ES-I3 (cell line): ENCODE data around the gene TEX12.

ENCODE experiments used
- H3K36me3 ChIP-seq: 2 replicates; pipeline ENCODE4 v1.6.1; 2013; ENCODE audit warnings: mild to moderate bottlenecking, low read length, control low read depth, moderate library complexity; ENCODE audit not compliant: insufficient read depth
- H3K4me1 ChIP-seq: 2 replicates; pipeline ENCODE4 v1.6.1; 2013; ENCODE audit warnings: mild to moderate bottlenecking, control low read depth, low read length; ENCODE audit not compliant: insufficient read depth
- H3K9ac ChIP-seq: 2 replicates; pipeline ENCODE4 v1.6.1; 2013; ENCODE audit warnings: low read depth, mild to moderate bottlenecking, low read length, moderate library complexity
- H3K9me3 ChIP-seq: 2 replicates; pipeline ENCODE4 v1.6.1; 2013; ENCODE audit warnings: mild to moderate bottlenecking, low read length, moderate library complexity; ENCODE audit not compliant: control insufficient read depth, insufficient read depth

TEX12 gene

GRCh38 chr11:112212290-112212689, 45.1 kb downstream of the TEX12 start:
- Histone ChIP-seq H3K4me1 (no peaks in the 10 kb centered on the region), H3K9ac (no peak overlapping the region), H3K36me3 (no peaks in the 10 kb centered on the region), H3K9me3 (no peaks in the 10 kb centered on the region)

- no peaks in the 10 kb centered on the region for H3K36me3 ChIP-seq
- H3K9me3 ChIP-seq, result no peaks in the 10 kb centered on the region
- no peaks in the 10 kb centered on the region for H3K4me1 ChIP-seq
- no peak overlapping the region for H3K9ac ChIP-seq
Measured at GRCh38 chr11:112212710-112213109, 45.5 kb downstream of the TEX12 start.

DNA sequence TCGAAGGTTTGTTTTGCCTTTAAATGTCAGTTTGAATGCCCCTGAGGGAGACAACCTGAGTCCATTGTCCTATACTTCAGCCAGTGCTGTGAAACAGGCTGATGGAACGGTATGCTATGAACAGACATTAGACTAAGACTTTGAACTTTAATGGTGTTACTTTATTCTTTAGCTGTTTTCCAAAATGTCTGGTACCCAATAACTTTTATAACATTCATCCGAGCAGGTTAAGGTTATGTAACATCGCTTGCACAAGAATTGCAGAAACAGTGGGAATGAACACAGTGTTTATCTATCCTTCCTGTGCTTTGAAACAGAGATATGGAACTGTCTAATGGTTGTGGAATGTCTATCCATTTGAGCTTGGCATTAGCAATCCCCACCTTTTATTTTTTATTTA, 46.6 kb downstream of the TEX12 start:
- H3K36me3 ChIP-seq, result no peaks in the 10 kb centered on the region
- H3K9me3 ChIP-seq, result no peaks in the 10 kb centered on the region
- no peak overlapping the region for H3K9ac ChIP-seq
- no peaks in the 10 kb centered on the region for H3K4me1 ChIP-seq

- H3K4me1 ChIP-seq, result no peaks in the 10 kb centered on the region
- no peaks in the 10 kb centered on the region for H3K9me3 ChIP-seq
- H3K9ac ChIP-seq, result no peak overlapping the region
Measured at GRCh38 chr11:112215621-112216020, 48.4 kb downstream of the TEX12 start.

DNA sequence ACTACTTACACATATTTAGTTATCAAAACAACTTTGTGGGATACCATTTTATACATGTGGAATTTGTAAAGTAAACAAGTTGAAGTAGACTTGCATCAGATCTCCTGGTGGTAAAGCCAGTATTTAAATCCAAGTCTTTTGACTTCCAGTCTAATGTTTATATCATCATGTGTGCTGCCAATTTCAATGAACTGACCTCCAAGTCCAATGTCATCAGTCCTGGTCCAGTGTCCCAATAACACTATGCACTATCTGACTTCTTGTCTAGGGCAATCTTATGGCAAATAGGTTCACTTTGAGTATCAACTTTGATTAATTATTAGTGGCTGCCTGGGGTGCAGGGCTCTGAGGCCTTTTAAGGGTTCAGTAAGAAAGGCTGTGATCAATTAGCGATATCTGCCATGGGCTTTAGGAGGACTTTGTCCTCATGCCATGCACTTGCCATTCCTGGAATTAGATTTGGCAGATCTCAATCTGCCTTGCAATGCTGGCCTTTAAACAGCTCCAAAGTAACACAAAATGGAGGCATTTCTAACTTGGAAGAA, 49.5 kb downstream of the TEX12 start:
- Histone ChIP-seq H3K9me3 (no peaks in the 10 kb centered on the region), H3K4me1 (no peaks in the 10 kb centered on the region), H3K9ac (no peak overlapping the region)

More at GRCh38 chr11:112215621-112216020, 48.4 kb downstream of the TEX12 start:
- H3K36me3 ChIP-seq, result no peaks in the 10 kb centered on the region

GRCh38 chr11:112219476-112220232, 52.5 kb downstream of the TEX12 start:
- Histone ChIP-seq H3K36me3 (no peaks in the 10 kb centered on the region), H3K9ac (no peak overlapping the region), H3K9me3 (no peaks in the 10 kb centered on the region), H3K4me1 (no peaks in the 10 kb centered on the region)

More for the DNA sequence above, 49.5 kb downstream of the TEX12 start:
- no peaks in the 10 kb centered on the region for H3K36me3 ChIP-seq

DNA sequence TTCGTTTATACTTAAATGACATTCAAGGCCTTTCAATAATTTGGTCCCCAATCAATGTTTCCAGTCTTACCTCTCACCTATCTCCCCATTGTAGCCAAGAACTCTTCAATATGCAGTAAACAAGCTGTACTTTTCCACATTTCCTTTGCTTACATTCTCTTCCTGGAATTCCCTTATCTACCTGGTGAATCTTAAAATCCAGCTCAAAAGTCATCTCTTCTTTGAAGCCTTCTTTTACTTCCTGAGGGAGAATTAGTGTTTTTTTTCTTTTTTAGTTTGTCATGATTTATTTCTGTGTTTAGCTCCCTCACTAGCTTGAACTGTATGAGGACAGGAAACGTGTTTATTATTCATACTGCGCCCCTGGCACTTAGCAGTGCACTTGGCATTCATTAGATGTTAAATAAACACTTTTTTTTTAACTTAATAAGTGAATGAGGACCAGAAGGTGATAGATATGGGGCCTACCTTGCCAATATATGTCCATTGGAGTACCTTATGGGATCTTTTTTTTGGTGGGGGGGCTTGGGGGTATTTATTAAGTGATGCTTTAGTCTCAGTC, 54.2 kb downstream of the TEX12 start:
- H3K36me3 ChIP-seq, result no peaks in the 10 kb centered on the region
- H3K4me1 ChIP-seq, result no peaks in the 10 kb centered on the region
- no peak overlapping the region for H3K9ac ChIP-seq
- no peaks in the 10 kb centered on the region for H3K9me3 ChIP-seq
